Measurements from ENCODE around the gene ADPRH. TPM values are rescaled to one million over a fixed set of nuclear protein-coding genes. Genes with fewer than 3 reads are reported as not detected.
"Not testable (repeated sequence)": the region's sequence is repeated elsewhere in the genome, so short reads cannot be mapped to it uniquely, and the experiment has no call there.

The ADPRH gene
- total RNA-seq, 1 experiment from 2014 or later: 4.7 TPM

DNA sequence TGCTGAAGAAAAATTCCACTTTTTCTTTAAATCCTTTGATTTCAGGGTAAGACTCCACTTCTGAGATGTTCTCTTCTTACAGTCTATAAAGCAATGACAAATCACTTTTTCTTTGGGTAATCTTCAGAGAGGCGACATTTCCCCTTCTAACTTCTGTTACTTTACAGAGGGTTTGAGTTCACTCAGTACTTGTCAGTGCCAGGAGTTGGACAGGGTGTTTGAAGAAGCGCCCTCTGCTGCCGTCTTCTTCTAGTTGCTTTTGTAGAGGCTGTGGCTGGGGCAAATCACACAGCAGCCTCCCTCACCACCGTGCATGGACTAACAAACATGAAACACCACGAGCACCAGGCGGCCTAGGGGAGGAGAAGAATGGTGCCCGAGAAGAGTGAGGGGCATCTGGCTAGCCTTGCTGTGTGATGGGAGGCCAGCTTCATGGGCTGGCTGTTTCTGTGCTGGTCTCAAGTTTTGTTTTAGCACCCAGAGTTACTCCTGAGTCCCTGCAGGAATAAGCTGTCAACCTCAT, 19.8 kb upstream of the ADPRH start, which contains the start of gene CD80:
Gene CD80 (minus strand): TSS at position 174 of the 523 bp plus-strand sequence. CDS start 1,886 bp downstream, outside the sequence.
- no peak for TF ChIP-seq EZH2 (IDR thresholded peaks at IDR 0.05; ENCODE audit: low read length, unreplicated experiment)
- TF ChIP-seq, protein P1, sequence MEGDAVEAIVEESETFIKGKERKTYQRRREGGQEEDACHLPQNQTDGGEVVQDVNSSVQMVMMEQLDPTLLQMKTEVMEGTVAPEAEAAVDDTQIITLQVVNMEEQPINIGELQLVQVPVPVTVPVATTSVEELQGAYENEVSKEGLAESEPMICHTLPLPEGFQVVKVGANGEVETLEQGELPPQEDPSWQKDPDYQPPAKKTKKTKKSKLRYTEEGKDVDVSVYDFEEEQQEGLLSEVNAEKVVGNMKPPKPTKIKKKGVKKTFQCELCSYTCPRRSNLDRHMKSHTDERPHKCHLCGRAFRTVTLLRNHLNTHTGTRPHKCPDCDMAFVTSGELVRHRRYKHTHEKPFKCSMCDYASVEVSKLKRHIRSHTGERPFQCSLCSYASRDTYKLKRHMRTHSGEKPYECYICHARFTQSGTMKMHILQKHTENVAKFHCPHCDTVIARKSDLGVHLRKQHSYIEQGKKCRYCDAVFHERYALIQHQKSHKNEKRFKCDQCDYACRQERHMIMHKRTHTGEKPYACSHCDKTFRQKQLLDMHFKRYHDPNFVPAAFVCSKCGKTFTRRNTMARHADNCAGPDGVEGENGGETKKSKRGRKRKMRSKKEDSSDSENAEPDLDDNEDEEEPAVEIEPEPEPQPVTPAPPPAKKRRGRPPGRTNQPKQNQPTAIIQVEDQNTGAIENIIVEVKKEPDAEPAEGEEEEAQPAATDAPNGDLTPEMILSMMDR (conservative IDR thresholded peaks at IDR 0.05; ENCODE audit: low read depth, low read length): peak; percentile 69
- H3K79me2 ChIP-seq (ENCODE audit: low read length): no peaks in the 10 kb centered on the region
- BruUV-seq (replicated peaks): no TSS peak
- H3K36me3 ChIP-seq (ENCODE audit: low read depth, low read length): no peaks in the 10 kb centered on the region
- H3K27ac ChIP-seq (ENCODE audit: low read length): no peak within 1 kb of the TSS
- intact Hi-C loops (cut with micrococcal nuclease): no loop called here
- POLR2A ChIA-PET (ENCODE audit: unreplicated experiment): no interaction called here
- H3K9ac ChIP-seq (ENCODE audit: low read length): no peak within 1 kb of the TSS
- DNase-seq (peak; percentile 64), ATAC-seq (peak; percentile 96)
- CTCF ChIA-PET: interaction anchor here (1.2 kb wide), 1 partner anchor 103 kb away, joined by 3 read pairs; no protein-coding TSS in a partner anchor
- no peaks in the 10 kb centered on the region for H3K4me1 ChIP-seq (ENCODE audit: insufficient read depth, low read length)
- H4K20me1 ChIP-seq (ENCODE audit: low read length): no peaks in the 10 kb centered on the region
- H3K9me2 ChIP-seq (replicated peaks; ENCODE audit: low read length): no peaks in the 10 kb centered on the region
- peak within 1 kb of the TSS; percentile 42; the same call in 1 of the 2 replicates for H3K4me2 ChIP-seq (ENCODE audit: low read length)
- H3K9me3 ChIP-seq (ENCODE audit: low read length): no peaks in the 10 kb centered on the region
- H2AFZ ChIP-seq (ENCODE audit: low read length): peak within 1 kb of the TSS; percentile 78
- no peaks in the 10 kb centered on the region for H3K27me3 ChIP-seq (ENCODE audit: low read length)
- no peak within 1 kb of the TSS for H3K4me3 ChIP-seq (ENCODE audit: low read length)
- no peaks in the 10 kb centered on the region for H3F3A ChIP-seq (ENCODE audit: low read length, unreplicated experiment)

DNA sequence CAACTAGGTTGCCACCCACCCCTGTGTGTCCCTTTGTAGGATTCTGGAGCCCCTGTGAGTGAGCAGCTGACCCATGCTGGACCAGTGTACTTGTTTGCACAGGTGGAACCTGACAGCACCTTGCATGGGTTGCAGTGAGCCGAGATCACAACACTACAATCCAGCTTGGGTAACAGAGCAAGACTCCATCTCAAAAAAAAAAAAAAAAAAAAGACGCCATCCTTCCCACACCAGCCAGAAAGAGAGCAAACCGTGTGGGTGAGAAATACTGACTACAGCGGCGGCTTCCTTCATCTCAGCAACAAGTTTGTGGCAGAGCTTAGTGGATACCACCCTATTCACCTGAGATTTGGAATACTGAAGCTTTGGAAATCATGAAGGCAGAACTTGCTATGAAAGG, 19.1 kb upstream of the ADPRH start:
- no peaks in the 10 kb centered on the region for H3K36me3 ChIP-seq (ENCODE audit: low read depth, low read length)
- no peak for DNase-seq
- H3K79me2 ChIP-seq (ENCODE audit: low read length): no peaks in the 10 kb centered on the region
- H3K9me3 ChIP-seq (ENCODE audit: low read length): no peaks in the 10 kb centered on the region
- no peaks in the 10 kb centered on the region for H3F3A ChIP-seq (ENCODE audit: low read length, unreplicated experiment)
- peak overlapping the region; percentile 78; the same call in 1 of the 2 replicates for H2AFZ ChIP-seq (ENCODE audit: low read length)
- CTCF ChIA-PET: interaction anchor here (0.7 to 1.2 kb wide), 2 partner anchors 60 to 102 kb away, joined by 3 to 7 read pairs; no protein-coding TSS in a partner anchor
- H3K27ac ChIP-seq (ENCODE audit: low read length): no peak overlapping the region
- intact Hi-C loops (cut with micrococcal nuclease): no loop called here
- BruUV-seq (replicated peaks): no TSS peak
- no peaks in the 10 kb centered on the region for H3K4me1 ChIP-seq (ENCODE audit: insufficient read depth, low read length)
- no peaks in the 10 kb centered on the region for H3K27me3 ChIP-seq (ENCODE audit: low read length)
- no peak overlapping the region for H3K4me2 ChIP-seq (ENCODE audit: low read length)
- H3K4me3 ChIP-seq (ENCODE audit: low read length): no peak overlapping the region
- POLR2A ChIA-PET (ENCODE audit: unreplicated experiment): no interaction called here
- no peak overlapping the region for H3K9ac ChIP-seq (ENCODE audit: low read length)
- no peaks in the 10 kb centered on the region for H3K9me2 ChIP-seq (replicated peaks; ENCODE audit: low read length)
- ATAC-seq: no peak
- TF ChIP-seq EZH2 (IDR thresholded peaks at IDR 0.05; ENCODE audit: low read length, unreplicated experiment): no peak
- no peak for TF ChIP-seq EZH2phosphoT487 (IDR thresholded peaks at IDR 0.05; ENCODE audit: borderline replicate concordance, low read length)
- TF ChIP-seq, protein P1 (conservative IDR thresholded peaks at IDR 0.05; ENCODE audit: low read depth, low read length): no peak
- H4K20me1 ChIP-seq (ENCODE audit: low read length): no peaks in the 10 kb centered on the region

DNA sequence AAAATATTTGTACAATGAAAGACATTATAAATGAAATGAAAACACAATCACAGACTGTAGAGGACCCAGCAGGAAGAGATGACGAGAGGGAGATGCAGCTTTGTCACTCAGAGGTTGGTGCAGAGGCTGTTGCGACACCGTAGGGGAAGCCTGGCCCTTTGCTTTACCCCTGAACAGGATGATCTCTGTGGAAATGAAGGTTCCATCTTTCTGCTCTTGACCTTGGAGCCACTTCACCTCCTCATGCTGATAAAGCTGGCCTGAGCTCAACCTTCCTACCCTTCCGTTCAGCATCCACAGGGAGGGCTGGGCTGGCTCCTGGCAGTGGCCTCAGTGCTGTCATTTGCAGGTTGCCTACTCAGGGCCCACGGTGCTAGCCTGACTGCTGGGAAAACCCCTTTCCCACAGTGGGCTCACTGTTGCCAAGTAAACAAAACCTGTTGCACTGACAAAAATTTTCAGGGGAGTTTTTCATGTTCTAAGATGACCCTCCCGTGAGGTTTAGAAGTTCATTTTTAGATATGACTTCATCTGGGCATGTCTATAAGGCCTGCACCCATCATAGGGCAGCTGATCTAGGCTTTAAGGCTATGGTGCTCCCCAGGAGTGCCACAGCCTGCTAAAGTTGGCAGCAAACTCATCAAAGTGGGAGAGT, 16.9 kb upstream of the ADPRH start:
- H3K4me2 ChIP-seq (ENCODE audit: low read length): no peak overlapping the region
- no peaks in the 10 kb centered on the region for H3F3A ChIP-seq (ENCODE audit: low read length, unreplicated experiment)
- H4K20me1 ChIP-seq (ENCODE audit: low read length): no peaks in the 10 kb centered on the region
- TF ChIP-seq, protein P1 (conservative IDR thresholded peaks at IDR 0.05; ENCODE audit: low read depth, low read length): no peak
- TF ChIP-seq EZH2phosphoT487 (IDR thresholded peaks at IDR 0.05; ENCODE audit: borderline replicate concordance, low read length): no peak
- no peak for TF ChIP-seq EZH2 (IDR thresholded peaks at IDR 0.05; ENCODE audit: low read length, unreplicated experiment)
- CTCF ChIA-PET: no interaction called here
- no peaks in the 10 kb centered on the region for H3K9me2 ChIP-seq (replicated peaks; ENCODE audit: low read length)
- H3K9me3 ChIP-seq (ENCODE audit: low read length): no peaks in the 10 kb centered on the region
- H3K4me3 ChIP-seq (ENCODE audit: low read length): no peak overlapping the region
- DNase-seq (no peak), ATAC-seq (no peak)
- H3K4me1 ChIP-seq (ENCODE audit: insufficient read depth, low read length): no peaks in the 10 kb centered on the region
- H3K27ac ChIP-seq (ENCODE audit: low read length): no peak overlapping the region
- intact Hi-C loops (cut with micrococcal nuclease): no loop called here
- H3K79me2 ChIP-seq (ENCODE audit: low read length): no peaks in the 10 kb centered on the region
- POLR2A ChIA-PET (ENCODE audit: unreplicated experiment): no interaction called here
- H2AFZ ChIP-seq (ENCODE audit: low read length): no peak overlapping the region
- H3K9ac ChIP-seq (ENCODE audit: low read length): no peak overlapping the region
- no TSS peak for BruUV-seq (replicated peaks)
- H3K36me3 ChIP-seq (ENCODE audit: low read depth, low read length): no peaks in the 10 kb centered on the region
- H3K27me3 ChIP-seq (ENCODE audit: low read length): no peaks in the 10 kb centered on the region

DNA sequence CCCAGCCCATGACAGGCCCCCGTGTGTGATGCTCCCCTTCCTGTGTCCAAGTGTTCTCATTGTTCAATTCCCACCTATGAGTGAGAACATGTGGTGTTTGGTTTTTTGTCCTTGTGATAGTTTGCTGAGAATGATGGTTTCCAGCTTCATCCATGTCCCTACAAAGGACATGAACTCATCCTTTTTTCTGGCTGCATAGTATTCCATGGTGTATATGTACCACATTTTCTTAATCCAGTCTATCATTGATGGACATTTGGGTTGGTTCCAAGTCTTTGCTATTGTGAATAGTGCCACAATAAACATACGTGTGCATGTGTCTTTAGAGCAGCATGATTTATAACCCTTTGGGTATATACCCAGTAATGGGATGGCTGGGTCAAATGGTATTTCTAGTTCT, 16.0 kb upstream of the ADPRH start:
- H3F3A ChIP-seq (ENCODE audit: low read length, unreplicated experiment); H2AFZ ChIP-seq (ENCODE audit: low read length); POLR2A ChIA-PET (ENCODE audit: unreplicated experiment); intact Hi-C loops (cut with micrococcal nuclease); H3K4me2 ChIP-seq (ENCODE audit: low read length); CTCF ChIA-PET; H3K27ac ChIP-seq (ENCODE audit: low read length); H3K4me3 ChIP-seq (ENCODE audit: low read length); H3K4me1 ChIP-seq (ENCODE audit: insufficient read depth, low read length); H3K9me2 ChIP-seq (replicated peaks; ENCODE audit: low read length); H3K79me2 ChIP-seq (ENCODE audit: low read length); H3K27me3 ChIP-seq (ENCODE audit: low read length); BruUV-seq (replicated peaks); H4K20me1 ChIP-seq (ENCODE audit: low read length); ATAC-seq; DNase-seq; H3K9ac ChIP-seq (ENCODE audit: low read length); H3K9me3 ChIP-seq (ENCODE audit: low read length); H3K36me3 ChIP-seq (ENCODE audit: low read depth, low read length): not testable (repeated sequence)

Data from PC-3 (cell line).